Neural cell (in vitro differentiated cells): ENCODE data around the gene MLLT3. TPM values are rescaled to one million over a fixed set of nuclear protein-coding genes. Genes with fewer than 3 reads are reported as not detected.

ENCODE experiments used
- H2AFZ ChIP-seq: fragments of 200-600, 300-800 bp; sonication (generic), shearing (Covaris generic); 2 replicates; pipeline ENCODE4 v1.6.0; 2014; ENCODE audit warnings: low read depth, mild to moderate bottlenecking, antibody characterized with exemption, low read length, moderate library complexity
- H3F3A ChIP-seq: fragments of 200-600 bp; shearing (Covaris generic); 2 replicates; pipeline ENCODE4 v1.6.1; 2016; ENCODE audit warnings: mild to moderate bottlenecking, moderate library complexity, mixed read lengths, antibody characterized with exemption, low read length; ENCODE audit not compliant: insufficient read depth, poor library complexity, severe bottlenecking
- H3K27ac ChIP-seq: fragments of 200-600, 300-800 bp; sonication (generic), shearing (Covaris generic); 2 replicates; pipeline ENCODE4 v1.5.1; 2014; ENCODE audit warnings: mild to moderate bottlenecking, low read length, moderate library complexity
- H3K27me3 ChIP-seq: fragments of 300-800, 200-600 bp; sonication (generic), shearing (Covaris generic); 2 replicates; pipeline ENCODE4 v1.6.0; 2014; ENCODE audit warnings: mild to moderate bottlenecking, low read depth, low read length, moderate library complexity; ENCODE audit not compliant: insufficient read depth
- H3K36me3 ChIP-seq: fragments of 300-800, 200-600 bp; sonication (generic), shearing (Covaris generic); 2 replicates; pipeline ENCODE4 v1.5.1; 2014; ENCODE audit warnings: mild to moderate bottlenecking, antibody characterized with exemption, low read length, moderate library complexity; ENCODE audit not compliant: insufficient read depth
- H3K4me2 ChIP-seq: fragments of 300-800, 200-600 bp; sonication (generic), shearing (Covaris generic); 2 replicates; pipeline ENCODE4 v1.6.0; 2014; ENCODE audit warnings: mild to moderate bottlenecking, low read length
- H3K4me3 ChIP-seq: fragments of 300-800, 200-600 bp; sonication (generic), shearing (Covaris generic); 2 replicates; pipeline ENCODE4 v1.5.1; 2014; ENCODE audit warnings: mild to moderate bottlenecking, low read length, moderate library complexity
- H3K79me2 ChIP-seq: fragments of 200-600 bp; shearing (Covaris generic); replicated peaks from 2 replicates; pipeline ENCODE4 v1.6.0; 2014; ENCODE audit warnings: mild to moderate bottlenecking, low read length, moderate library complexity; ENCODE audit not compliant: insufficient read depth
- H3K9ac ChIP-seq: fragments of 300-800, 200-600 bp; sonication (generic), shearing (Covaris generic); 2 replicates; pipeline ENCODE4 v1.6.1; 2016; ENCODE audit warnings: mild to moderate bottlenecking, low read length, mixed read lengths
- H3K9me2 ChIP-seq: fragments of 200-600 bp; shearing (Covaris generic); 2 replicates; pipeline ENCODE4 v1.6.1; 2016; ENCODE audit warnings: mild to moderate bottlenecking, low read length, mixed read lengths; ENCODE audit not compliant: insufficient read depth
- H3K9me3 ChIP-seq: fragments of 200-600, 300-800 bp; sonication (generic), shearing (Covaris generic); 2 replicates; pipeline ENCODE4 v1.6.1; 2016; ENCODE audit warnings: mild to moderate bottlenecking, mixed run types, low read length, moderate library complexity, mixed read lengths
- H4K20me1 ChIP-seq: fragments of 200-600 bp; shearing (Covaris generic); 2 replicates; pipeline ENCODE4 v1.6.1; 2016; ENCODE audit warnings: mild to moderate bottlenecking, mixed run types; ENCODE audit not compliant: insufficient read depth
- CTCF ChIP-seq: fragments of 450-650 bp; IDR thresholded peaks from 2 replicates; pipeline ENCODE4 v1.5.1; 2014; ENCODE audit warnings: antibody characterized with exemption, mild to moderate bottlenecking, moderate library complexity; ENCODE audit not compliant: poor library complexity, severe bottlenecking
- EP300 ChIP-seq: fragments of 450-650 bp; conservative IDR thresholded peaks from 2 replicates; pipeline ENCODE4 v1.6.1; 2014; ENCODE audit warnings: antibody characterized with exemption, mild to moderate bottlenecking, moderate library complexity; ENCODE audit not compliant: poor library complexity, severe bottlenecking
- EZH2 ChIP-seq: fragments of 200-600, 300-800 bp; shearing (Covaris generic), sonication (generic); IDR thresholded peaks from 2 replicates; pipeline ENCODE4 v1.6.1; 2014; ENCODE audit warnings: antibody characterized with exemption, low read length, borderline replicate concordance, mild to moderate bottlenecking; ENCODE audit not compliant: insufficient read depth, poor library complexity, severe bottlenecking
- MXI1 ChIP-seq: fragments of 450-650 bp; conservative IDR thresholded peaks from 2 replicates; pipeline ENCODE4 v1.6.1; 2014; ENCODE audit warnings: antibody characterized with exemption, mild to moderate bottlenecking; ENCODE audit not compliant: poor library complexity, severe bottlenecking
- POLR2AphosphoS5 ChIP-seq: IDR thresholded peaks from 2 replicates; pipeline ENCODE4 v1.6.1; 2012
- RAD21 ChIP-seq: fragments of 450-650 bp; conservative IDR thresholded peaks from 2 replicates; pipeline ENCODE4 v1.6.1; 2014; ENCODE audit warnings: antibody characterized with exemption, mild to moderate bottlenecking, moderate library complexity
- REST ChIP-seq: IDR thresholded peaks from 2 replicates; pipeline ENCODE4 v1.6.1; 2012; ENCODE audit warnings: borderline replicate concordance
- SMC3 ChIP-seq: fragments of 450-650 bp; conservative IDR thresholded peaks from 2 replicates; pipeline ENCODE4 v1.6.1; 2014; ENCODE audit warnings: antibody characterized with exemption, mild to moderate bottlenecking, moderate library complexity; ENCODE audit not compliant: poor library complexity
- TAF1 ChIP-seq: IDR thresholded peaks from 2 replicates; pipeline ENCODE4 v1.6.1; 2012; ENCODE audit warnings: low read depth
- polyA plus RNA-seq: library from polyadenylated mRNA; depleted of rRNA; stranded (reverse); fragments of >200 nt; gene quantifications from 2 replicates; pipeline ENCODE4 v1.2.3, GENCODE V29; 2014

Gene MLLT3
- polyA plus RNA-seq, 1 donor from 2014 or later: 61.5 TPM

- no peak overlapping the region for H3K4me2 ChIP-seq
- no peak overlapping the region for H3K9ac ChIP-seq
- no peaks in the 10 kb centered on the region for H3K27me3 ChIP-seq
- no peaks in the 10 kb centered on the region for H4K20me1 ChIP-seq
- no peaks in the 10 kb centered on the region for H3K36me3 ChIP-seq
- H3K9me3 ChIP-seq: no peaks in the 10 kb centered on the region
- H3K27ac ChIP-seq: no peak overlapping the region
- no peaks in the 10 kb centered on the region for H3K79me2 ChIP-seq
- H3K4me3 ChIP-seq: no peak overlapping the region
- no peaks in the 10 kb centered on the region for H3F3A ChIP-seq
- TF ChIP-seq EP300 (no peak), CTCF (no peak), REST (no peak), TAF1 (no peak), POLR2AphosphoS5 (no peak), SMC3 (no peak), RAD21 (no peak), EZH2 (no peak), MXI1 (no peak)
- H3K9me2 ChIP-seq: no peaks in the 10 kb centered on the region
- H2AFZ ChIP-seq: no peak overlapping the region
Observed at GRCh38 chr9:20317701-20318100, 304.6 kb downstream of the MLLT3 start.

GRCh38 chr9:20316372-20316771, 305.9 kb downstream of the MLLT3 start:
- Histone ChIP-seq H4K20me1 (no peaks in the 10 kb centered on the region), H3K36me3 (no peaks in the 10 kb centered on the region), H3K9ac (no peak overlapping the region), H3K9me3 (no peaks in the 10 kb centered on the region), H3K4me3 (no peak overlapping the region), H3K27ac (no peak overlapping the region), H2AFZ (no peak overlapping the region), H3K4me2 (no peak overlapping the region), H3K27me3 (no peaks in the 10 kb centered on the region), H3K79me2 (no peaks in the 10 kb centered on the region), H3F3A (no peaks in the 10 kb centered on the region), H3K9me2 (no peaks in the 10 kb centered on the region)
- TF ChIP-seq POLR2AphosphoS5 (no peak), REST (no peak), SMC3 (no peak), CTCF (no peak), EP300 (no peak), TAF1 (no peak), RAD21 (no peak), EZH2 (no peak), MXI1 (no peak)
